ENCODE results near the gene IL13.
A peak's percentile ranks its signal among the peaks of the same experiment; 100 is the strongest.

The IL13 gene

GRCh38 chr5:132662925-132663770 is 5.2 kb downstream of the IL13 start:
- no peak for TF ChIP-seq ZFX (IDR thresholded peaks at IDR 0.05)
- TF ChIP-seq CTCF (conservative IDR thresholded peaks at IDR 0.05), result no peak
- H3K27ac ChIP-seq, result no peak overlapping the region

GRCh38 chr5:132663771-132664695 is 6.1 kb downstream of the IL13 start:
- H3K27ac ChIP-seq, result no peak overlapping the region
- no peak for TF ChIP-seq ZFX (IDR thresholded peaks at IDR 0.05)
- no peak for TF ChIP-seq CTCF (conservative IDR thresholded peaks at IDR 0.05)

DNA sequence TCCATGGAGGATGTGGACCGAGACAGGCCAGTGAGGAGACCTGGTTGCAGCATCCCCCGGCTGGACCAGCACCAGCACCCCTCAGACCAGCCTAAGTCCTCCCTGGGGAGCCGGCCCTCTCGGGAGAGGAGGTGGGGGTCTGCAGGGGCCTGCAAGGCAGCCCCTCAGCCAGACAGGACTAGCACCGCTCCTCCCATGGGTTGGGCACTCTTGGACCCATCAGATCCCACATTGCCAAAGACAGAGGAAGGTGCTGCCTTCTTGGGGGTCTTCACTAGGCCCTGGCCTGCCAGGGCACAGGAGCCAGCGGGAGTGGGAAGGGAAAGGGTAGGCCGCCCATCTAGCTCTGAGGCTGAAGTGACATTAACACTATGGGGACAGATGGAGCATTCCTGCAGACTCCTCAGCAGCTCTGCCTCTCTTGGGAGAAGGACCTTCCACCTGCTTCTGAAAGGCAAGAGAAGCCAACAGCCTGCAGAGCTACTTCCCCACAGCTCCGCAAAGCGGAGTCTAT is 6.8 kb downstream of the IL13 start:
- H3K27ac ChIP-seq, result no peak overlapping the region
- 0 out of 2 replicates have a peak, but pooled peaks have one; percentile 9 for TF ChIP-seq ZFX (IDR thresholded peaks at IDR 0.05)
- no peak for TF ChIP-seq CTCF (conservative IDR thresholded peaks at IDR 0.05)

GRCh38 chr5:132665574-132666080 is 7.7 kb downstream of the IL13 start:
- TF ChIP-seq CTCF (conservative IDR thresholded peaks at IDR 0.05) (no peak), ZFX (IDR thresholded peaks at IDR 0.05) (no peak)
- no peak overlapping the region for H3K27ac ChIP-seq

DNA sequence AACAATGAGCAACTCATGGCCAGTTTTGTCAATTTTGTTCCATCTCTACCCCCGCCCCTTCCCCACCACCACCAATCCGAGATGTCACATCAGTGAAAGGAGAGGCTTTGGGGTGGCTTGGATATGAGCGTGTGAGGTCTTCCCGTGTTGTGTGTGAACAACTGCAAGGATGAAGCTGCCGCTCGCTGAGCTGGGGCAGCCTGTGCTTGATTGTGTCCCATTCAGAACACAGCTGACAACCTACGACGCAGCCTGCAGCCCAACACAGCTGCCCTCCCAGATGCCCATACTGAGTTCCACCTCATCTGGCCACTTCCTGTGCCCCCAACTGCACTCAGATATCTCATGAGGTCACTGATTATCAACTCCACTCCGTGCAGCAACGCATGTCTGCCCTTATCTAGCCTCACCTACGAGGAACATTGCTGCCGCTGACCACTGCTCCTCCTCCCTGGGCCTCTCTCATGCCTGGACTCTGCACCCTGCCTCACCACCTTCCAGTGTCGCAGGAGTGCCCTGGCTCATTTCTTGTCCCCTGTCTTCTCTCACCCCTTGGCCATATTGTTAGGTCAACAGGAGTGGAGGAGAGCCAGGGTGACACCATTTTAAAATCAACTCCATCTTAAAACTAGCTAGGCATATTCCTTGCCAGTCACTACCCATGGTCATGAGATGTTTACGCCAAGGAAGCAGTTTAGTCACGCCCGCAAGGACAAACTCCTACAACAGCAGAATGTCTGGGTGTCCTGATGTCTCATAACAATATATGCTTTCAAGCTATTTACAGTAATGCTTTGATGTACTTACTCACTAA is 8.5 kb downstream of the IL13 start:
- no peak overlapping the region for H3K27ac ChIP-seq
- TF ChIP-seq ZFX (IDR thresholded peaks at IDR 0.05) (no peak), CTCF (conservative IDR thresholded peaks at IDR 0.05) (no peak)

DNA sequence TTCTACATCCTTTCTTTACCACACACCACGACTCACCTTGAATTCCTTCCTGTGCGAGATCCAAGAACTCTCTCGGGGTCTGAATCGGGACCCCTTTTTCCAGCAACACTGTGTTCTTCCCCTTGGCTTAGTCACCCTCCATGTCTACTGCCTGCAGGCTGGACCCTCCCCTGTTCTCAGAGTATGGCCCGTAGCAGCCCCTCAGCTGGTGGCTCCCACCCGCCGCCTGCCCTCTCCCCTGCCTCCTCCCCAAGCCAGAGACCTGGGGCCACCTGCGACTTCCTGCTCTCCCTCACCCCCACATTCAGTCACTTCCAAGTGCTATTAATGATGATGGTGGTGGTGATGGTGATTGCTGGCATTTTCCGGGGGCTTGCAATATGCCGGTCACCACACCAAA is 9.3 kb downstream of the IL13 start:
- TF ChIP-seq ZFX (IDR thresholded peaks at IDR 0.05), result no peak
- TF ChIP-seq CTCF (conservative IDR thresholded peaks at IDR 0.05), result no peak
- no peak overlapping the region for H3K27ac ChIP-seq
